ENCODE measurements around the gene MAST3.
A peak's percentile ranks its signal among the peaks of the same experiment; 100 is the strongest.

MAST3 gene

DNA sequence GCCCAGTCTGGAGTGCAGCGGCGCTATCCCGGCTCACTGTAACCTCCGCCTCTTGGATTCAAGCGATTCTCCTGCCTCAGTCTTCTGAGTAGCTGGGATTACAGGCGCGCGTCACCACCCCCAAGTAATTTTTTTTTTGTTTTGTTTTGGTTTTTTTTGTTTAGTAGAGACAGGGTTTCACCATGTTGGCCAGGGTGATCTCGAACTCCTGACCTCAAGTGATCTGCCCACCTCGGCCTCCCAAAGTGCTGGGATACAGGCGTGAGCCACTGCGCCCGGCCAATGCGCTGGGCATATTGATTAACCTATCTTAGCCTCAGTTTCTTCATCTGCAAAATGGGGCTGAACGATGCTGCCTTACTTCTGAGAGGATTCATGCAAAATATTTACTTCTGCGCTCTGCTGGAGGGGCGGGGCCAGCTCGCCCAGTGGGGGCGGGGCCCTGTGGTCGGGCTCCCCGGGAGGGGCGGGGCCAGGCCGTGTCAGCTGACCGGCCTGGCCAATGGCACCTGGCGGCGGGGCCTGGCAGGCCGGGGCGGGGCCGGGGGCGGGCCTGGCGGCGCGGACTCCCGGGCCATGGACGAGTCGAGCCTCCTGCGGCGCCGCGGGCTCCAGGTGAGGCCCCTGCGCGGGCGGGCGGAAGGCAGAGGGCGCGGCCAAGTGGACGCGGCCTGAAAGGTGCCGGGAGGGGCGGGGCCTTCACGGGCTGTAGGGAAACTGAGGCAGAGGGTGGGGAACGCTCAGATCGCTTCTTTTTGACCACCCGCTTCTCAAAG lies at the start of gene MAST3:
Gene MAST3 (plus strand): TSS at position 562 of the 776 bp plus-strand sequence. CDS start 15 bp downstream, at position 577.
- peak; percentile 23 for DNase-seq (ENCODE audit: low read depth)

DNA sequence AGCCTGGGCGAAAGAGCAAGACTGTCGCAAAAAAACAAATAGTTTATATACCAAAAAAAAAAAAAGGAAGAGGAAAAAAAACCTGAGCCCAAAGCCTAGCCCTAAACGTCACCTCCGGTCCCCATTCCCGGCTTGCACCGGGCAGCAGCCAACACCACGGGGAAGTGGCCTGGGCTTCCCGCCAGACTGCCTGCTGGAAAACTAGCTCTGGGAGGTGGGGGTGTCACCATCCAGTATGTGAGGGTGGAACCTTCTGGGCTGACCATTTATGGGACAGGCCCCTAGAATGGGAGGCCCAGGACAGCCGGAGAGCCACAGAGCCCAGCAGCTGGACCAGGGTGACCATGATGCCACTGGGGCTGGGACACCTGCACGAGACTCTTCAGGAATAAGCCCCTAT lies 48.2 kb upstream of the MAST3 start:
- no peak for DNase-seq (ENCODE audit: low read depth)

DNA sequence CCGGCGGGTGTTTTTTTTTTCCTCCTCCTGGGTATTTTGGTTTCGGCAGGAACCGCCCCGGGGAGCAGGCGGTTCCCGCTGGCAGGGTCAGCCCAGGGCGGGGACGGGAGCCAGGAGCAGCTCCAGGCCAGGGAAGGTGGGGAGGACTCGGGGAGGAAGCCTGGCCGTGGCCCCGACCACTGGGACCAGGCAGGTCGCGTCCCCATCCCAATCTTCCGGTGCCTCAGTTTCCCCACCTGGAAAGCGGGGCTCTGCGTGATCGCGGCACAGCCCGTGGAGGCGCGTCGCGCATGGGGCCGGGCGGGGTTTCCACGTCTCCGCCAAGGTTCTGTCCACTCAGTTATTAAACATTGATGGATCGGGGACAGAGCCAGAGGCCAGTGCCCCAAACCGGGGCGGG lies 45.7 kb upstream of the MAST3 start:
- DNase-seq (ENCODE audit: low read depth) = no peak

DNA sequence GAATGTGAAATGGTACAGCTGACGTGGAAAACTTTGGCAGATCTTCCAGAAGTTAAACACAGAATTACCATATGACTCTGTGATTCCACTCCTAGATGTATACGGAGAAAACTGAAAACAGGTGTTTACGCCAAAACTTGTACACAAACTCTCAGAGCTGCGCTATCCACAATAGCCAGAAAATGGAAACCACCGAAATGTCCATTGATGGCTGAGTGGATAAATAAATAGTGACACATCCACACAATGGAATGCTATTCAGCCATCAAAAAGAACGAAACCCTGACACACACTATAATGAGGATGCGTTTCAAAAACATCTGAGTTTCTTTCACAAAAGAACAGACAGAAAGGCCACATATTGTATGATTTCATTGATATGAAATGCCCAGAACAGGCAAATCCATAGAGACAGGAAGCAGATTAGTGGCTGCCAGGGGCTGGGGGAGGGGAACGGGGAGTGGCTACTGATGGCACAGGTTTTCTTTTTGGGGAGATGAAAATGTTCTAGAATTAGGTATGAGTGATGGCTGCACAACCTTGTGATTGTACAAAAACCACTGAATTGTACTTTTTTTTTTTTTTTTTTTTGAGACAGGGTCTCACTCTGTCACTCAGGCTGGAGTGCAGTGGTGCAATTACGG lies 43.9 kb upstream of the MAST3 start:
- DNase-seq (ENCODE audit: low read depth) = peak; percentile 37

DNA sequence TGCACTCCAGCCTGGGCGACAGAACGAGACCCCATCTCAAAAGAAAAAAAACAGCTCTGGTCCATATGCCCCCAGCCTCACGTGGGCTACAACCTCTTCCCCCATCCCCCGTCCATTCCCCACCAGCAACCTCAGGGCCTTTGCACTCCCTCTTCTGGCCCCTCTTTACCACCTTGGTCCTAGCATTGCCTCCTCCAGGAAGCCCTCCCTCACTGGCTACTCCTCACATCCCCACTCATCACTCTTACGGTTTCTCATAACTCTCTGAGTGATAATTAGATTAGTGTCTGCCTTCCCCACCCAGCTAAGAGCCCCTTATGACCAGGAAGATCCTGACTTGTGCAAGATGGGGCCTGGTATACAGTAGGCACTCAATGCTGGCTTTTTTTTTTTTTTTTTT lies 41.6 kb upstream of the MAST3 start:
- no peak for DNase-seq (ENCODE audit: low read depth)

DNA sequence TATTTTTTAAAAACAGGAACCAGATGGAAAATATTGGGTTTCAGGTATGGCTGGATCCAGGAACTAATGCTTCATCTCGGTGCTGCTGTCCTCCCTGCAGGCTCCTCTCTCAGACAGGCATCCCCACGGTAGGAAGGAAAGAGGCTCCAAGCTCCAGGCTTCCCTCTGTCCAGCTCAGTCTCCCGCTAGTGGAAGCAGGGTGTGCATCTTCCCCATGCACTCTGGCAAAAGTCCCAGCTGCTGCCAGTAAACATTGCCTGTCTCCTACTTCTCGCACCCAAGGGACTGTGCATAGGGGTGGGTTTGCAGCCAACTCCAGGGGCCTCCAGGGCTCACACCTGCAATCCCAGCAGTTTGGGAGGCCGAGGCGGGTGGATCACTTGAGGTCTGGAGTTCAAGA lies 40.0 kb upstream of the MAST3 start:
- DNase-seq (ENCODE audit: low read depth) = no peak

DNA sequence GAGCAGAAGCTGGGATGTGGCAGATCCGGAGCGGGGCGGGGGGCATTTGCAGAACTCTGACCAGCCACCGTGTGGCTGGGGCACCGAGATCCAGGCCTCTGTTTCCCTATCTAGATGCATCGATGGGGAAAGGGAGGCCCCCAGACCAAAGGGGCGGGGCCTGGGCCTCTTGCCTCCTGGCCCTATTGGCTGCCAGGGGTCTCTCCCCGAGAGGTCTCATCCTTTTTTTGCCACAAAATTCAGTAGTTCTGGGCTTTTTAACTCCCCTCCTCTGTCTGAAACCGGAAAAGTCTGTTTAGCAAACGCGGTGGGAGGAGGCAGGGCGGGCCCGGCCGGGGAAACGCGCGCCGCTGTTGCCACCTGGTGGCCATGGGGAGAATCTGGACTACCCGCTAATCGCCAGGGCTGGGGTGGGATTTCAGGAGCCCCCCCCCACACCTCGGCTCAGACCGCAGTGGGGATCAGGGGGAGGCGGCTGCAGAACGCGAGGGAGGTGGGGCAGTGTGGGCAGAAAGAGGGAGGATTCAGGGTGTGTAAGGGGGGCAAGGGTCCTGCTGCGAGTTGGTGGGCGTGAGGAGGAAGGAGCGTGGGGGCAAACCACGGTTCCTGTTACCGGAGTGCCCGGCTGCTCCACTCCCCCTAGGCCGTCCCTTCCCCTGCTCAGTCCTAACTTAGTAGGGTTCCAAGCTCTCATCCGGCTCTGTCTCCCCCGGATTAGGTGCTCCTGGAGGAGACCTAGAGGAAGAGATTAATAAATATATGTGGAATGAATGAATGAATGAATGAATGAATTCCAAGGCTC lies 39.2 kb upstream of the MAST3 start:
- peak; percentile 24 for DNase-seq (ENCODE audit: low read depth)

DNA sequence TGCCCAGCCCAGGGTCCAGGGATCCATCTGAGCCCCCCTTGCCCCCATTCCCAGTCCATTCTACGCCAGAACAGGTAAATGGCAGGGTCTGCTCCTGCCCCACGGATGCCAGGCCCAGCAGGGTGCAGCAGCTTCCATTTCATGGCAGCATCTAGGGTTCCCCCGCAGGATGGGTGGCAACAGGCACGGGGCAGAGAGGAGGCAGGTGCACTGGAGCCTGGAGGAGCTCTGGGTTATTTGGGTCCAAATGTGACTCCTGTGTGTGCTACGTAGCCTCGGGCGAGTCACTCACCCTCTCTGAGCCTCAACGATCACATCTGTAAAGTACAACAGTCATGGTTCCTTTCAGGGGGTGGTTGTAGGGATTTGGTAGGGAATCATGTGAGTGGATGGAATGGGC lies 38.3 kb upstream of the MAST3 start:
- DNase-seq (ENCODE audit: low read depth) = no peak

DNA sequence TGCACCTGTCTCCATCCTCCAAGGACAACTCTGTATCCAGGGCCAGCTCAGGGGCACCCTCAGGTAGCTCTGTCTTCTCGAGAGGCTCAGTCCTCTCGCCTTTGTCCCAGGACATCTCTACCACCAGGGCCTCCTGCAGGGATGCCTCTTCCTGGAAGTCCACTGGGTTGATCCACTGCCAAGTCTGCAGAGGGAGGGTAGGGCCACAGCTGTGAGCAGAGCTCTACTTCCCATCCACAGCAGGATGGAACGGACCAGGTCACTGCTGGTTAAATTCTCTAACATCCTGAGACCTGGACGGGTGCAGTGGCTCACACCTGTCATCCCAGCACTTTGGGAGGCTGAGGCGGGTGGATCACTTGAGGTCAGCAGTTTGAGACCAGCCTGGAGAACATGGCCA lies 37.7 kb upstream of the MAST3 start:
- DNase-seq (ENCODE audit: low read depth) = no peak

DNA sequence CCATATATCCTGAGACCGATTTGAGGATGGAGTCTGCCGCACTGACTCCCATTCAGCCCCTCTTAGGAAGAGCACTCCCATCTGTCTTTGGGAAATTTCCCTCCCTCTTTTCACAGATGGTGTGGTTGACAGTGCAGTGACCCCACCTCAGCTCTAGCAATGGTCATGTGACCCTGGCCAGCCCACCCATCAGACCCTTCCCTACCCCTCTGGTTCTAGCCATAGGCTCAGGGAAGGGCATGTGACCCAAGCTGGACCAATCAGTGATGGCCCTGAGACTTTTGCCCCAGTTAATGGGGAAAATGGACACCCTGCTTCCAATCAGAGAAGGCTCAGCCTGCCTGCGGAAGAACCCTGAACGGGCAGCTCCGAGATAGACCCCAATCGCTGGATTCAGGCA lies 37.1 kb upstream of the MAST3 start:
- DNase-seq (ENCODE audit: low read depth) = no peak

DNA sequence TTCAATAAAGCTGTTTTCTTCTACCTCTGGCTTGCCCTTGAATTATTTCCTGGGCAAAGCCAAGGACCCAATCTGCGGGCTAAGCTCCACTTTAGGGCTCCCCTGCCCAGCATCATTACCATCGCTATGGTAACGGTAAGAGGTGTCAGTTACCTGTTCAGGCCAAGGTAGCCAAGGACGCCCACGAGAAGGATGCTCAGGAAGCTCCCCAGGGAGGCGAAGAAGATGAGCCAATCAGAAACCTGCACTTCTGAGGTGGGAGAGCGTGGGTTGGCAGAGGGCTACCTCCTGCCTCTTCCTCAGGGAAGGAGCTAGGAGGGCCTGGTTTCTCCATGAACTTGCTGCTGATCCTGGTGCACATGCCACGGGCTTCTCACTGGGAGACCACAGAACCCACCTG lies 35.5 kb upstream of the MAST3 start:
- no peak for DNase-seq (ENCODE audit: low read depth)

DNA sequence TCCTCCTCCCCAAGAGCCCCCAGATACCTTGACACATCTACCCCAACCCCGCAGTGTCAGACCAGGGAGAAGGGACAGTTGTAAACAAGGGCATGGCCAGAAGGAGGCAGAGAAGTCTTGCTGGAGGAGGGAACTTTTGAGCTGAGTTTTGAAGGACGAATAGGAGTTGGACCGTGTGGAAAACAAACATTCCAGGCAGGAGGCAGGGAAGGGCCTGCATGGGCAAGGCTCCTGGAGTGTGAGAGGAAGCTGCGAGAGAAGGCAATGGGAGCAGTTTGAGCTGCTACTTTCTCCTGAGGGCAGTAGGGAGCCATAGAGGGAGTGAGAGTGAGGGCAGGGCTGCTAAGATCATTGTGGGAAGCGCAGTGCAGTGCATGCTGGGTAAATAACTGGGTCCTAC lies 34.1 kb upstream of the MAST3 start:
- no peak for DNase-seq (ENCODE audit: low read depth)

DNA sequence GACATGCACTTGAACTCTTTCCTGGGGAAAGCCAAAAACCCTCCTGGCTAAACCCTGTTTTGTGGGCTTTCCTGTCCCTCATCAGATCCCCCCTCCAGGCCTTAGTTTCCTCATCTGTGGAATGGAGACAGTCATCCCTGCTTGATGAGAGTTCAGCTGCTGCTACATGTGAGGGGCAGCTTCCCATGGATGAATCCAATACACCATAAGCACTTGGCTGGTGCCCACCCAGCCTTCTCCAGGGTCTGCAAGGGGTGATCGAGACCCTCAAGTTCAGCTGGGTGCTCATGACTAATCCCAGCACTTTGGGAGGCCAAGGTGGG lies 32.4 kb upstream of the MAST3 start:
- DNase-seq (ENCODE audit: low read depth) = no peak

DNA sequence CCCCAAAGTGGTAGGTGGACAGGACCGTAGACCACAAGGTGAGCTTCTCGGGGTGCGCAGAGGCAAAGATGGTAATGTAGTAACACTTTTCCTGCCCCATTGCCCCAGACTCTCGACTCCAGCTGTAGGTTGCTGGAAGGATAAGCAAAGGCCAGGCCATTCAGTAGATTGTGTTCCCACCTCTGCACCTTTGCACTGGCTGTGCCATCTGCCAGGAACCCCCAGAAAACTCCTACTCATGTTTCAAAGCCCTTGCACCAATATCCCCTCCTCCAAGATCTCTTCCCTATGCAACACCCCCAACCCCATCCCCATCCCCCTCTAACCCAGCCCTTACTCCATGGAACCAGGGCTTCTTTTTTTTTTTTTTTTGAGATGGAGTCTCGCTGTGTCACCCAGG lies 29.2 kb upstream of the MAST3 start:
- no peak for DNase-seq (ENCODE audit: low read depth)

DNA sequence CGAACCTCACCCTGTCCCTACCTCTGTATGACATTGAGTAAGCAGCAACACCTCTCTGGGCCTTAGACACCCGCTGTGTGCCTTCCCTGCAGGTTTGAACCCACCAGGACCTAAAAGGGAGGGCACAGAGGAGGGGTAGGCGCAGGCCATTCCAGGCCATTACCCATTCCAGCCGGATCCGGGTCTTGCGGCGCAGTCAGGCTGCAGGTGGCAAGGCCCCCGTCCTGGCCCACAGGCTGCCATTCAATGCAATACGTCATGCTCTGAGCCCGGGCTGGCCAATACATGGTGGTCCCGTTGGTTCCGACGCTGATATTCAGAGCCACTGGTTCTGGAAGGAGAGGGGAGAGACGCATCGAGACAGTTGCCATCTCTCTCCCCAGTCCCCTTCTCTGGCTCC lies 28.2 kb upstream of the MAST3 start:
- DNase-seq (ENCODE audit: low read depth) = no peak

DNA sequence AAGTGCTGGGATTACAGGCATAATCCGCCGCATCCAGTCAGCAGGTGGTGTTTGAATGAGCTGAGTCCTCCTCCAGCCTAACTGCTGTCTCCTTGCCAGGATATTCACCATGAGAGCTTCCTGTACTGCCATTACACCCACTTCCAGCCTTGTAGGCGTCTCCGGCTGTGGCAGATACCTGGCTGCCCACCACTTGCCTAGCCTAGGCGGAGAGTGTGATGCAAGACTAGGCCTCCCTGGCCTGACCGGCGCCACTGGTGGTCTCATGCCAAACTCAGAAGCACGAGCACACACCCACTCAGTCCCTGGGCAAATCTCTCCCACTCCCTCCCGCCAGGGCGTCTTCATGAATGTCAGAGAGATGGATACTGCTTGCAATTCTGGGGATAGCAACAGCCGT lies 27.4 kb upstream of the MAST3 start:
- DNase-seq (ENCODE audit: low read depth) = no peak

DNA sequence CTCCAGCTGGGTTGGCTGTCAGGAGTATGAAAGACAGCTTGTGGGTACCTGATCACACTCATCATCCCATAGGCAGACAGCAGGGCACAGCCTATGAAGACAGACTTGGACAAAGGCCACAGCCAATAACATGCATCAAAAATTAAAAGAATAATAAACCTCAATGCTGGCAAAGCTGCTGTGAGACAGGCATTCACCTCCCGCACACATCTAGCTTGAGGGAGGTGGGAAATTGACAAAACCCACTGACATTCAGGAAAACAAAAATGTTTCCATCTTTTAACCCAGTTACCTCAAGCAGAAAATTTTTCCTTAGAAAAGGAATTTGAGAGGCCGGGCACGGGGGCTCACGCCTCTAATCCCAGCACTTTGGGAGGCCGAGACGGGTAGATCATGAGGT lies 25.2 kb upstream of the MAST3 start:
- no peak for DNase-seq (ENCODE audit: low read depth)

DNA sequence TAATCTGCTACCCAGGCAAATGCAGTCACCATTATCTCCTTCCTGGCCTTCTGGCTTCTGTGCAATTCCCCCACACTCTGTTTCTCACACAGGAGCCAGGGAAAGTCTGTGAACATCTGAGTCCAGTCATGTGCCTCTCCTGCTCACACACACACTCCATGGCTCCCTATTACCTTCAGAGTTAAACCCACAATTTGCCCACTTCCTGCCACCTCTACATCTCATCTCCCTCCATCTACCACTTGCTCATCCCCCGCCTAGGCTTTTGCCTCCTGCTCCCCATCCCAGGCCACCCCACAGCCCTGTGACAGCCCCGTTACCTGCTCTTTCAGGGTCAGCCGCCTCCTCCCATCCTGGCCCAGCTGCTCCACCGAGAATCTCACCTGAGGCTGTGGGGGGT lies 24.4 kb upstream of the MAST3 start:
- no peak for DNase-seq (ENCODE audit: low read depth)

DNA sequence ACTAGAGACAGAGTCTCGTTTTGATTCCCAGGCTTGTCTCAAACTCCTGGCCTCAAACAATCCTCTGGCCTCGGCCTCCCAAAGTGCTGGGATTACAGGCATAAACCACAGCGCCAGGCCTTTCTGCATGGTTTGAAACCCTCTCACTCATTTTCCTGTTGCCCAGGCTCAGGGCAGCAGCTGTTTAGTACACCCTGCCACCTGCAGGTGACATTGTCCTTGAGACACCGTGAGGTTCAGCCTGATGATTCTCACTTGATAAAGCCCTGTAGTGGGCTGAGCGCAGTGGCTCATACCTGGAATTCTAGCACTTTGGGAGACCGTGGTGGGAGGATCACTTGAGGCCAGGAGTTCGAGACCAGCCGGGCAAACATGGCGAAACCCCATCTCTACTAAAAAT lies 23.4 kb upstream of the MAST3 start:
- no peak for DNase-seq (ENCODE audit: low read depth)

DNA sequence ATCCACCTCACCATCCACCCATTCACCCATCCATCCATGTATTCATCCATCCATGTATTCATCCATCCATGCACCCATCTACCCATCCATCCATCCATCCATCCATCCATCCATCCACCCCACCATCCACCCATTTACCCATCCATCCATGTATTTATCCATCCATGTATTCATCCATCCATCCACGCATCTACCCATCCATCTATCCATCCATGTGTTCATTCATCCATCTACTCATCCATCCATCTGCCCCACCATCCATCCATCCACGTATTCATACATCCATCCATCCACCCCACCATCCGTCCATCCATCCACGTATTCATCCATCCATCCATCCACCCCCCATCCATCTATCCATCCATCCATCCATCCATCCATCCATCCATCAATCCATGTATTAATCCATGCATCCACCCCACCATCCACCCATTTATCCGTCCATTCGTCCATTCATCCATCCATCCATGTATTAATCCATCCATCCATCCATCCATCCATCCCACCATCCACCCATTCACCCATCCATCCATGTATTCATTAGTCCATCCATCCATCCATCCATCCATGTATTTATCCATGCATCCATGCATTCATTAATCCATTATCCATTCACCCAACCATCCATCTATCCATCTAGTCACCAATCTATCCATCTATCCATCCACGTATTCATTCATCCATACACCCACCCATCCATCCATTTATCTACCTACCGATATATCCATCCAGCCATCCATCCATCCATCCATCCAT lies 13.5 kb upstream of the MAST3 start:
- no peak for DNase-seq (ENCODE audit: low read depth)

DNA sequence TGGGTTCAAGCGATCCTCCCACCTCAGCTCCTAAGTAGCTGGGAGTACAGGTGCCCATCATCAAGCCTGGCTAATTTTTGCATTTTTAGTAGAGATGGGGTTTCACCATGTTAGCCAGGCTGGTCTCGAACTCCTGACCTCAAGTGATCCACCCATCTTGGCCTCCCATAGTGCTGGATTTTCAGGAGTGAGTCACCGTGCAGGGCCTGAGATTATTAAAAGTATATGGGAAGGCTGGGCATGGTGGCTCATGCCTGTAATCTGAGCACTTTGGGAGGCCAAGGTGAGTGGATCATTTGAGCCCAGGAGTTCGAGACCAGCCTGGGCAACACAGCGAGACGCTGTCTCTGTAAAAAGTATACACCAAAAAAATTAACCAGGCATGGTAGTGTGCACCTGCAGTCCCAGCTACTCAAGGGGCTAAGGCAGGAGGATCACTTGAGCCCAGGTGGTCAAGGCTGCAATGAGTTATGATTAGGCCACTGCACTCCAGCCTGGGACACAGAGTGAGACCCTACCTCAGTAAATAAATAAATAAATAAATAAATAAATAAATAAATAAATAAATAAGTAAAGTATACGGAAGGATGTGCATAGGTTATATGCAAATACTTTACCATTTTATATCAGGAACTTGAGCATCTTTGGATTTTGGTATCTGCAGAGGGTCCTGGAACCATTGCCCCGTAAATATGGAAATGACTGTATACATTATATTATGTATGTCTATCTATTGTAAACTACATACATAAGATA lies 11.7 kb upstream of the MAST3 start:
- DNase-seq (ENCODE audit: low read depth) = no peak

DNA sequence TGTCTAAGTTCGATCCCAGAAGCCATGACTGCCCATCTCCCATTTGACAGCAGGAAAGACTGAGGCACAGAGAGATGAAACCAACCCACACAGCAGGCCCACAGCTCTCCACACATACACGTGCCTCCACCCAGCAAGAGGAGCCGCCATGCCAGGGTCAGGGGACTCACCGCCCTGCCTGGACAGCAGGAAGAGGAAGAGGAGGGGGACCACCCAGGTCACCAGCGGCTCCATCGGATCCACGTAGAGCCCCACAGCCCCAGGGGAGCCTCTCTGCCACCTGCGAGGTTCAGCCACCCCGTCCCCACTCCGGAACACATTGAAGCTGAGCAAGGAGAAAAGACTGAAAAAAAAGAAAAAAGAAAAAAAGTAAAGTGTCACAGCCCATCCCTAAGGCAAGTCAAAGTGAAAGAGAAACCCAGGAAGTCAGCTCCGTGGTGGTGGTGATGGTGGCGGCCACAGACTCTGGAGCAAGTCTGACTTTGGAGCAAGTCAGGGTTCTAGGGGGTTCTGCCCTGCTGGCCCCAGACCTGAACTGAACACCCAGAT lies 10.9 kb upstream of the MAST3 start, which contains the start of gene IL12RB1:
Gene IL12RB1 (minus strand): TSS at position 345 of the 549 bp plus-strand sequence. CDS start 111 bp downstream, at position 234.
- no peak for DNase-seq (ENCODE audit: low read depth)
